Activated gamma-delta T cell (primary cell): ENCODE results near the gene PCDHGA6.

ENCODE experiments used
- DNase-seq: peaks from one replicate; lab custom pipeline; 2025; lab: John Stamatoyannopoulos, UW

The PCDHGA6 gene

DNA sequence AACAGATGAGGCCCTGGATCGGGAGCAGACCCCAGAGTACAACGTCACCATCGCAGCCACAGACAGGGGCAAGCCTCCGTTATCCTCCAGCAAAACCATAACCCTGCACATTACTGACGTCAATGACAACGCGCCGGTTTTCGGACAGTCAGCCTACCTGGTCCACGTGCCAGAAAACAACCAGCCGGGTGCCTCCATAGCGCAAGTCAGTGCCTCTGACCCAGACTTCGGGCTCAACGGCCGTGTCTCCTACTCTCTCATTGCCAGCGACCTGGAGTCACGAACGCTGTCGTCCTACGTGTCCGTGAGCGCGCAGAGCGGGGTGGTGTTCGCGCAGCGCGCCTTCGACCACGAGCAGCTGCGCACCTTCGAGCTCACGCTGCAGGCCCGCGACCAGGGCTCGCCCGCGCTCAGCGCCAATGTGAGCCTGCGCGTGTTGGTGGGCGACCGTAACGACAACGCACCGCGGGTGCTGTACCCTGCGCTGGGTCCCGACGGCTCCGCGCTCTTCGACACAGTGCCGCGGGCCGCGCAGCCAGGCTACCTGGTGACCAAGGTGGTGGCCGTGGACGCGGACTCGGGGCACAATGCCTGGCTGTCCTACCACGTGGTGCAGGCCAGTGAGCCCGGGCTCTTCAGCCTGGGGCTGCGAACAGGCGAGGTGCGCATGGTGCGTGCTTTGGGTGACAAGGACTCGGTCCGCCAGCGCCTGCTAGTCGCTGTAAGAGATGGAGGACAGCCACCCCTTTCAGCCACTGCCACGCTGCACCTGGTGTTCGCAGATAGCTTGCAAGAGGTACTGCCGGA, 45.6 kb downstream of the PCDHGA6 start:
- DNase-seq = no peak

DNA sequence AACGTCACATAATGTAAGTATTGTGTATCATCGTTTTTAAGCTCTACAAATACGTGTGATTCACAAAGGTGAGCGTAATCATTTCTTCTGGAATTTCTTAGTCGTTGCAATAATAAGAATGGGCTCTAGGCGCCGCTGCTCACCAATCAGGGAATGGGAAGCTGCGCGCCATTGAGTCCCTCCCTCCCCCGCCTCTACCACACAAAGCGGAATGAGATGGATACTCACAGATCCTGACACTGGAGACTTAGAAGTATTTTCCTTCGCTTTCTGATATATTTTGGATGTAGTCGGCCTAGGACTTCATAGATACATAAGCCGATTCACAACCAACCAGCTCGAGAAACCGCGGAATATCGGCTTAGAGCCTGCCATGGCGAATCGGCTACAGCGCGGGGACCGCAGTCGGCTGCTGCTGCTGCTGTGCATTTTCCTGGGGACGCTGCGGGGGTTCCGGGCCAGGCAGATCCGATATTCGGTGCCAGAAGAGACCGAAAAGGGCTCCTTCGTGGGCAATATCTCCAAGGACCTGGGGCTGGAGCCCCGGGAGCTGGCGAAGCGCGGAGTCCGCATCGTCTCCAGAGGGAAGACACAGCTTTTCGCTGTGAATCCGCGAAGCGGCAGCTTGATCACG, 47.3 kb downstream of the PCDHGA6 start, which contains the start of gene PCDHGA11:
Gene PCDHGA11 (plus strand): TSS at position 197 of the 634 bp plus-strand sequence. CDS start 177 bp downstream, at position 374.
- DNase-seq = no peak

DNA sequence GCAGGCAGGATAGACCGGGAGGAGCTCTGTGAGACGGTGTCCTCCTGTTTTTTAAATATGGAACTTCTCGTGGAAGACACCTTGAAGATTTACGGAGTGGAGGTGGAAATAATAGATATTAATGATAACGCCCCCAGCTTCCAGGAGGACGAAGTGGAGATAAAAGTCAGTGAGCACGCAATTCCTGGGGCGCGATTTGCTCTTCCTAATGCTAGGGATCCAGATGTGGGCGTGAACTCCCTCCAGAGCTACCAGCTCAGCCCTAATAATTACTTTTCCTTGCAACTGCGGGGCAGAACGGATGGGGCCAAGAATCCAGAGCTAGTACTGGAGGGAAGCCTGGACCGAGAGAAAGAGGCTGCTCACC, 47.8 kb downstream of the PCDHGA6 start:
- DNase-seq = no peak

DNA sequence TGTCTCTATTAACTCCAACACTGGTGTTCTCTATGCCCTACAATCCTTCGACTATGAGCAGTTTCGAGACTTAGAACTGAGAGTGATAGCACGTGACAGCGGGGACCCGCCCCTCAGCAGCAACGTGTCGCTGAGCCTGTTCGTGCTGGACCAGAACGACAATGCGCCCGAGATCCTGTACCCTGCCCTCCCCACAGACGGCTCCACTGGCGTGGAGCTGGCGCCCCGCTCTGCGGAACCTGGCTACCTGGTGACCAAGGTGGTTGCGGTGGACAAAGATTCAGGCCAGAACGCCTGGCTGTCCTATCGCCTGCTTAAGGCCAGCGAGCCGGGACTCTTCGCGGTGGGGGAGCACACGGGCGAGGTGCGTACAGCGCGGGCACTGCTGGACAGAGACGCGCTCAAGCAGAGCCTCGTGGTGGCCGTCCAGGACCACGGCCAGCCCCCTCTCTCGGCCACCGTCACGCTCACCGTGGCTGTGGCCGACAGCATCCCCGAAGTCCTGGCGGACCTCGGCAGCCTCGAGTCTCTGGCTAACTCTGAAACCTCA, 49.1 kb downstream of the PCDHGA6 start:
- DNase-seq = no peak

DNA sequence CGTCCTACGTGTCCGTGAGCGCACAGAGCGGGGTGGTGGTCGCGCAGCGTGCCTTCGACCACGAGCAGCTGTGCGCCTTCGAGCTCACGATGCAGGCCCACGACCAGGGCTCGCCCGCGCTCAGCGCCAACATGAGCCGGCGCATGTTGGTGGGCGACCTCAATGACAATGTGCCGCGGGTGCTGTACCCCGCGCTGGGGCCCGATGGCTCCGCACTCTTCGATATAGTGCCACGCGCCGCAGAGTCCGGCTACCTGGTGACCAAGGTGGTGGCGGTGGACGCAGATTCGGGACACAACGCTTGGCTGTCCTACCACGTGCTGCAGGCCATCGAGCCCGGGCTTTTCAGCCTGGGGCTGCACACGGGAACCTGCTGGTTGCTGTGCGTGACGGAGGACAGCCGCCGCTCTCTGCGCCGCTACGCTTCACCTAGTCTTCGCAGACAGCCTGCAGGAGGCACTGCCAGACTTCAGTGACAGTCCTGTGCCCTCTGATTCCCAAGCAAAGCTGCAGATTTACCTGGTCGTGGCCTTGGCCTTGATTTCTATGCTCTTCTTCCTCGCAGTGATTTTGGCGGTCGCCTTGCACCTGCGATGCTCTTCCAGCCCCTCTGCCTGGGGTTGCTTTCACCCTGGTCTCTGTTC, 54.2 kb downstream of the PCDHGA6 start:
- no peak for DNase-seq
